GM23338 (cell line): Measurements from ENCODE around the gene PTCH2. TPM values are rescaled to one million over a fixed set of nuclear protein-coding genes. Genes with fewer than 3 reads are reported as not detected.

Source experiments
- ATAC-seq: fragments of 200-7000 bp; cut with Tn5 transposase; 3 replicates; pipeline ENCODE4 v1.9.1; 2020
- DNase-seq: peaks from one replicate; pipeline ENCODE4 v3.0.0-alpha.2; 2015; ENCODE audit warnings: low spot score
- H2AFZ ChIP-seq: fragments of 200-600 bp; sonication (generic); 2 replicates; pipeline ENCODE4 v1.8.0; 2016; ENCODE audit warnings: antibody characterized with exemption, mild to moderate bottlenecking, moderate library complexity
- H3F3A ChIP-seq: fragments of 200-600 bp; sonication (generic); replicated peaks from 2 replicates; pipeline ENCODE4 v1.8.0; 2017; ENCODE audit warnings: antibody characterized with exemption, mixed run types, low read depth
- H3K27ac ChIP-seq: fragments of 200-600 bp; sonication (generic); 2 replicates; pipeline ENCODE4 v1.6.1; 2016; ENCODE audit warnings: low read depth
- H3K27me3 ChIP-seq: fragments of 200-600 bp; sonication (generic); 2 replicates; pipeline ENCODE4 v1.8.0; 2016; ENCODE audit warnings: mild to moderate bottlenecking, mixed run types, moderate library complexity; ENCODE audit not compliant: insufficient read depth
- H3K36me3 ChIP-seq: fragments of 200-600 bp; sonication (generic); 2 replicates; pipeline ENCODE4 v1.8.0; 2016; ENCODE audit warnings: mild to moderate bottlenecking; ENCODE audit not compliant: insufficient read depth
- H3K4me1 ChIP-seq: fragments of 200-600 bp; sonication (generic); 2 replicates; pipeline ENCODE4 v1.8.0; 2016; ENCODE audit warnings: mild to moderate bottlenecking, moderate library complexity; ENCODE audit not compliant: insufficient read depth
- H3K4me2 ChIP-seq: fragments of 200-600 bp; sonication (generic); 2 replicates; pipeline ENCODE4 v1.7.1; 2017; ENCODE audit warnings: mixed run types
- H3K4me3 ChIP-seq: fragments of 200-600 bp; sonication (generic); 2 replicates; pipeline ENCODE4 v1.6.1; 2016; ENCODE audit warnings: mixed run types
- H3K79me2 ChIP-seq: fragments of 200-600 bp; sonication (generic); replicated peaks from 2 replicates; pipeline ENCODE4 v1.8.0; 2017; ENCODE audit warnings: mild to moderate bottlenecking; ENCODE audit not compliant: insufficient read depth
- H3K9me2 ChIP-seq: fragments of 200-600 bp; sonication (generic); 2 replicates; pipeline ENCODE4 v1.8.0; 2017; ENCODE audit not compliant: insufficient read depth
- H4K20me1 ChIP-seq: fragments of 200-600 bp; sonication (generic); replicated peaks from 2 replicates; pipeline ENCODE4 v1.8.0; 2017; ENCODE audit warnings: mild to moderate bottlenecking; ENCODE audit not compliant: insufficient read depth
- H3K27ac Mint-ChIP-seq: 2 replicates; pipeline ENCODE4 v1.8.0; 2020; ENCODE audit warnings: inconsistent platforms, mild to moderate bottlenecking, moderate library complexity, mixed read lengths
- H3K27me3 Mint-ChIP-seq: 3 replicates; pipeline ENCODE4 v1.8.0; 2022; ENCODE audit warnings: low read depth, mild to moderate bottlenecking, moderate library complexity, mixed read lengths, inconsistent platforms; ENCODE audit not compliant: insufficient read depth, poor library complexity
- H3K36me3 Mint-ChIP-seq: 3 replicates; pipeline ENCODE4 v1.8.0; 2021; ENCODE audit warnings: low read depth, mild to moderate bottlenecking, inconsistent platforms, moderate library complexity, mixed read lengths
- H3K4me1 Mint-ChIP-seq: 3 replicates; pipeline ENCODE4 v1.8.0; 2020; ENCODE audit warnings: mild to moderate bottlenecking, inconsistent platforms, mixed read lengths
- H3K4me3 Mint-ChIP-seq: 3 replicates; pipeline ENCODE4 v1.8.0; 2021; ENCODE audit warnings: moderate library complexity, mild to moderate bottlenecking, inconsistent platforms, mixed read lengths
- H3K9me3 Mint-ChIP-seq: 3 replicates; pipeline ENCODE4 v1.8.0; 2020; ENCODE audit warnings: moderate library complexity, mild to moderate bottlenecking, inconsistent platforms, mixed read lengths
- CREB1 ChIP-seq: fragments of 250-450 bp; sonication (Bioruptor Pico); IDR thresholded peaks from 2 replicates; pipeline ENCODE4 v1.5.0; 2020; ENCODE audit warnings: low read depth, mild to moderate bottlenecking, moderate library complexity
- EZH2 ChIP-seq: fragments of 200-600 bp; sonication (generic); IDR thresholded peaks from one replicate; pipeline ENCODE4 v1.8.0; 2017; ENCODE audit warnings: antibody characterized with exemption, mild to moderate bottlenecking, low read depth; ENCODE audit not compliant: unreplicated experiment
- EZH2phosphoT487 ChIP-seq: fragments of 200-600 bp; sonication (generic); IDR thresholded peaks from one replicate; pipeline ENCODE4 v1.8.1; 2018; ENCODE audit warnings: antibody characterized with exemption; ENCODE audit not compliant: unreplicated experiment
- JUNB ChIP-seq: IDR thresholded peaks from one replicate; pipeline ENCODE4 v1.6.1; 2016; ENCODE audit warnings: antibody characterized with exemption; ENCODE audit not compliant: unreplicated experiment
- NANOG ChIP-seq: IDR thresholded peaks from 2 replicates; pipeline ENCODE4 v1.6.1; 2016; ENCODE audit warnings: antibody characterized with exemption, borderline replicate concordance
- POLR2AphosphoS5 ChIP-seq: IDR thresholded peaks from 2 replicates; pipeline ENCODE4 v1.6.1; 2016; ENCODE audit warnings: antibody characterized with exemption, low read depth
- STAT1 ChIP-seq: IDR thresholded peaks from one replicate; pipeline ENCODE4 v1.6.1; 2016; ENCODE audit warnings: antibody characterized with exemption; ENCODE audit not compliant: unreplicated experiment
- ZNF114 ChIP-seq: fragments of 250-450 bp; sonication (Bioruptor Pico); IDR thresholded peaks from 2 replicates; pipeline ENCODE4 v1.5.0; 2020; ENCODE audit warnings: mild to moderate bottlenecking, moderate library complexity
- ZNF331 ChIP-seq: fragments of 250-450 bp; sonication (Bioruptor Pico); IDR thresholded peaks from 2 replicates; pipeline ENCODE4 v1.5.0; 2020; ENCODE audit warnings: low read depth, mild to moderate bottlenecking, moderate library complexity
- polyA plus RNA-seq: library from polyadenylated mRNA; unstranded; fragments of >200 nt; fragmentation: Nextera tagmentation; extraction: Ambion mirVana; gene quantifications from 2 replicates; pipeline ENCODE4 v1.2.1, GENCODE V29; 2016
- total RNA-seq: library from RNA; depleted of rRNA; stranded (reverse); fragments of >200 nt; shearing (Covaris generic); gene quantifications from 2 replicates; pipeline ENCODE4 v1.2.3, GENCODE V29; 2014
- TF ChIP-seq, protein P1 (sequence below): fragments of 250-450 bp; sonication (Bioruptor Pico); IDR thresholded peaks from 2 replicates; pipeline ENCODE4 v1.5.0; 2020; ENCODE audit warnings: mild to moderate bottlenecking, moderate library complexity
- TF ChIP-seq, protein P2 (sequence below), 2 experiments: fragments of 200-600 bp in 1 of 2; sonication (generic) in 1 of 2; conservative IDR thresholded peaks; 2 replicates each; pipeline versions ENCODE4 v1.5.1 to v1.6.1; 2016 to 2017; ENCODE audit warnings: antibody characterized with exemption in 2 of 2, low read depth in 2 of 2, mild to moderate bottlenecking in 2 of 2, moderate library complexity in 1 of 2
- TF ChIP-seq, protein P3 (sequence below): IDR thresholded peaks from one replicate; pipeline ENCODE4 v1.6.1; 2018; ENCODE audit warnings: antibody characterized with exemption; ENCODE audit not compliant: unreplicated experiment
- TF ChIP-seq, protein P4 (sequence below): IDR thresholded peaks from 2 replicates; pipeline ENCODE4 v1.6.1; 2016; ENCODE audit warnings: antibody characterized with exemption

The PTCH2 gene
- total and polyA plus RNA-seq, 2 experiments from 2014 or later, result 0.63 to 0.74 TPM

DNA sequence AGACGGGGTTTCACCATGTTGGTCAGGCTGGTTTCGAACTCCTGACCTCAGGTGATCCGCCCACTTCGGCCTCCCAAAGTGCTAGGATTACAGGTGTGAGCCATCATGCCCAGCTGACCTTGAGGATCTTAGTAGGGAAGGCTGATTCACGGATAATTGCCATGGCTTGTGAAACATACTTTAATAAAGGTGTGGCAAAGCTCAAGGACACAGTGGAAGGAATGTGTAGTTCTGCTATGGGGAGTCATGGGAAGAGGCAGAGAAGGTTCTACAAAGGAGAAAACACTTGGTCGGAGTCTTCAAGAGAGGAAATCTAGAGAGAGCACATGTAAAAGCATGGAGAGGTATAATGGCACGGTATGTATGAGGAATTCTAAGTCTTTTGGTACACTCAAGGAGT is 12.7 kb upstream of the PTCH2 start:
- TF ChIP-seq JUNB (no peak), POLR2AphosphoS5 (no peak), ZNF331 (no peak), STAT1 (no peak), ZNF114 (CRISPR knock-in tag) (no peak), EZH2phosphoT487 (no peak), EZH2 (no peak), NANOG (no peak), CREB1 (CRISPR knock-in tag) (no peak)
- TF ChIP-seq, protein P1, sequence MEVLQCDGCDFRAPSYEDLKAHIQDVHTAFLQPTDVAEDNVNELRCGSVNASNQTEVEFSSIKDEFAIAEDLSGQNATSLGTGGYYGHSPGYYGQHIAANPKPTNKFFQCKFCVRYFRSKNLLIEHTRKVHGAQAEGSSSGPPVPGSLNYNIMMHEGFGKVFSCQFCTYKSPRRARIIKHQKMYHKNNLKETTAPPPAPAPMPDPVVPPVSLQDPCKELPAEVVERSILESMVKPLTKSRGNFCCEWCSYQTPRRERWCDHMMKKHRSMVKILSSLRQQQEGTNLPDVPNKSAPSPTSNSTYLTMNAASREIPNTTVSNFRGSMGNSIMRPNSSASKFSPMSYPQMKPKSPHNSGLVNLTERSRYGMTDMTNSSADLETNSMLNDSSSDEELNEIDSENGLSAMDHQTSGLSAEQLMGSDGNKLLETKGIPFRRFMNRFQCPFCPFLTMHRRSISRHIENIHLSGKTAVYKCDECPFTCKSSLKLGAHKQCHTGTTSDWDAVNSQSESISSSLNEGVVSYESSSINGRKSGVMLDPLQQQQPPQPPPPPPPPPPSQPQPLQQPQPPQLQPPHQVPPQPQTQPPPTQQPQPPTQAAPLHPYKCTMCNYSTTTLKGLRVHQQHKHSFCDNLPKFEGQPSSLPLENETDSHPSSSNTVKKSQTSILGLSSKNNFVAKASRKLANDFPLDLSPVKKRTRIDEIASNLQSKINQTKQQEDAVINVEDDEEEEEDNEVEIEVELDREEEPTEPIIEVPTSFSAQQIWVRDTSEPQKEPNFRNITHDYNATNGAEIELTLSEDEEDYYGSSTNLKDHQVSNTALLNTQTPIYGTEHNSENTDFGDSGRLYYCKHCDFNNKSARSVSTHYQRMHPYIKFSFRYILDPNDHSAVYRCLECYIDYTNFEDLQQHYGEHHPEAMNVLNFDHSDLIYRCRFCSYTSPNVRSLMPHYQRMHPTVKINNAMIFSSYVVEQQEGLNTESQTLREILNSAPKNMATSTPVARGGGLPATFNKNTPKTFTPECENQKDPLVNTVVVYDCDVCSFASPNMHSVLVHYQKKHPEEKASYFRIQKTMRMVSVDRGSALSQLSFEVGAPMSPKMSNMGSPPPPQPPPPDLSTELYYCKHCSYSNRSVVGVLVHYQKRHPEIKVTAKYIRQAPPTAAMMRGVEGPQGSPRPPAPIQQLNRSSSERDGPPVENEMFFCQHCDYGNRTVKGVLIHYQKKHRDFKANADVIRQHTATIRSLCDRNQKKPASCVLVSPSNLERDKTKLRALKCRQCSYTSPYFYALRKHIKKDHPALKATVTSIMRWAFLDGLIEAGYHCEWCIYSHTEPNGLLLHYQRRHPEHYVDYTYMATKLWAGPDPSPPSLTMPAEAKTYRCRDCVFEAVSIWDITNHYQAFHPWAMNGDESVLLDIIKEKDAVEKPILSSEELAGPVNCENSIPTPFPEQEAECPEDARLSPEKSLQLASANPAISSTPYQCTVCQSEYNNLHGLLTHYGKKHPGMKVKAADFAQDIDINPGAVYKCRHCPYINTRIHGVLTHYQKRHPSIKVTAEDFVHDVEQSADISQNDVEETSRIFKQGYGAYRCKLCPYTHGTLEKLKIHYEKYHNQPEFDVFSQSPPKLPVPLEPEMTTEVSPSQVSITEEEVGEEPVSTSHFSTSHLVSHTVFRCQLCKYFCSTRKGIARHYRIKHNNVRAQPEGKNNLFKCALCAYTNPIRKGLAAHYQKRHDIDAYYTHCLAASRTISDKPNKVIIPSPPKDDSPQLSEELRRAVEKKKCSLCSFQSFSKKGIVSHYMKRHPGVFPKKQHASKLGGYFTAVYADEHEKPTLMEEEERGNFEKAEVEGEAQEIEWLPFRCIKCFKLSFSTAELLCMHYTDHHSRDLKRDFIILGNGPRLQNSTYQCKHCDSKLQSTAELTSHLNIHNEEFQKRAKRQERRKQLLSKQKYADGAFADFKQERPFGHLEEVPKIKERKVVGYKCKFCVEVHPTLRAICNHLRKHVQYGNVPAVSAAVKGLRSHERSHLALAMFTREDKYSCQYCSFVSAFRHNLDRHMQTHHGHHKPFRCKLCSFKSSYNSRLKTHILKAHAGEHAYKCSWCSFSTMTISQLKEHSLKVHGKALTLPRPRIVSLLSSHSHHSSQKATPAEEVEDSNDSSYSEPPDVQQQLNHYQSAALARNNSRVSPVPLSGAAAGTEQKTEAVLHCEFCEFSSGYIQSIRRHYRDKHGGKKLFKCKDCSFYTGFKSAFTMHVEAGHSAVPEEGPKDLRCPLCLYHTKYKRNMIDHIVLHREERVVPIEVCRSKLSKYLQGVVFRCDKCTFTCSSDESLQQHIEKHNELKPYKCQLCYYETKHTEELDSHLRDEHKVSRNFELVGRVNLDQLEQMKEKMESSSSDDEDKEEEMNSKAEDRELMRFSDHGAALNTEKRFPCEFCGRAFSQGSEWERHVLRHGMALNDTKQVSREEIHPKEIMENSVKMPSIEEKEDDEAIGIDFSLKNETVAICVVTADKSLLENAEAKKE (CRISPR knock-in tag), result no peak
- TF ChIP-seq, protein P2, sequence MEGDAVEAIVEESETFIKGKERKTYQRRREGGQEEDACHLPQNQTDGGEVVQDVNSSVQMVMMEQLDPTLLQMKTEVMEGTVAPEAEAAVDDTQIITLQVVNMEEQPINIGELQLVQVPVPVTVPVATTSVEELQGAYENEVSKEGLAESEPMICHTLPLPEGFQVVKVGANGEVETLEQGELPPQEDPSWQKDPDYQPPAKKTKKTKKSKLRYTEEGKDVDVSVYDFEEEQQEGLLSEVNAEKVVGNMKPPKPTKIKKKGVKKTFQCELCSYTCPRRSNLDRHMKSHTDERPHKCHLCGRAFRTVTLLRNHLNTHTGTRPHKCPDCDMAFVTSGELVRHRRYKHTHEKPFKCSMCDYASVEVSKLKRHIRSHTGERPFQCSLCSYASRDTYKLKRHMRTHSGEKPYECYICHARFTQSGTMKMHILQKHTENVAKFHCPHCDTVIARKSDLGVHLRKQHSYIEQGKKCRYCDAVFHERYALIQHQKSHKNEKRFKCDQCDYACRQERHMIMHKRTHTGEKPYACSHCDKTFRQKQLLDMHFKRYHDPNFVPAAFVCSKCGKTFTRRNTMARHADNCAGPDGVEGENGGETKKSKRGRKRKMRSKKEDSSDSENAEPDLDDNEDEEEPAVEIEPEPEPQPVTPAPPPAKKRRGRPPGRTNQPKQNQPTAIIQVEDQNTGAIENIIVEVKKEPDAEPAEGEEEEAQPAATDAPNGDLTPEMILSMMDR (conservative IDR thresholded peaks at IDR 0.05; ENCODE audit: low read depth in 2 of 2), result no peak
- TF ChIP-seq, protein P3, sequence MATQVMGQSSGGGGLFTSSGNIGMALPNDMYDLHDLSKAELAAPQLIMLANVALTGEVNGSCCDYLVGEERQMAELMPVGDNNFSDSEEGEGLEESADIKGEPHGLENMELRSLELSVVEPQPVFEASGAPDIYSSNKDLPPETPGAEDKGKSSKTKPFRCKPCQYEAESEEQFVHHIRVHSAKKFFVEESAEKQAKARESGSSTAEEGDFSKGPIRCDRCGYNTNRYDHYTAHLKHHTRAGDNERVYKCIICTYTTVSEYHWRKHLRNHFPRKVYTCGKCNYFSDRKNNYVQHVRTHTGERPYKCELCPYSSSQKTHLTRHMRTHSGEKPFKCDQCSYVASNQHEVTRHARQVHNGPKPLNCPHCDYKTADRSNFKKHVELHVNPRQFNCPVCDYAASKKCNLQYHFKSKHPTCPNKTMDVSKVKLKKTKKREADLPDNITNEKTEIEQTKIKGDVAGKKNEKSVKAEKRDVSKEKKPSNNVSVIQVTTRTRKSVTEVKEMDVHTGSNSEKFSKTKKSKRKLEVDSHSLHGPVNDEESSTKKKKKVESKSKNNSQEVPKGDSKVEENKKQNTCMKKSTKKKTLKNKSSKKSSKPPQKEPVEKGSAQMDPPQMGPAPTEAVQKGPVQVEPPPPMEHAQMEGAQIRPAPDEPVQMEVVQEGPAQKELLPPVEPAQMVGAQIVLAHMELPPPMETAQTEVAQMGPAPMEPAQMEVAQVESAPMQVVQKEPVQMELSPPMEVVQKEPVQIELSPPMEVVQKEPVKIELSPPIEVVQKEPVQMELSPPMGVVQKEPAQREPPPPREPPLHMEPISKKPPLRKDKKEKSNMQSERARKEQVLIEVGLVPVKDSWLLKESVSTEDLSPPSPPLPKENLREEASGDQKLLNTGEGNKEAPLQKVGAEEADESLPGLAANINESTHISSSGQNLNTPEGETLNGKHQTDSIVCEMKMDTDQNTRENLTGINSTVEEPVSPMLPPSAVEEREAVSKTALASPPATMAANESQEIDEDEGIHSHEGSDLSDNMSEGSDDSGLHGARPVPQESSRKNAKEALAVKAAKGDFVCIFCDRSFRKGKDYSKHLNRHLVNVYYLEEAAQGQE, result no peak
- TF ChIP-seq, protein P4, sequence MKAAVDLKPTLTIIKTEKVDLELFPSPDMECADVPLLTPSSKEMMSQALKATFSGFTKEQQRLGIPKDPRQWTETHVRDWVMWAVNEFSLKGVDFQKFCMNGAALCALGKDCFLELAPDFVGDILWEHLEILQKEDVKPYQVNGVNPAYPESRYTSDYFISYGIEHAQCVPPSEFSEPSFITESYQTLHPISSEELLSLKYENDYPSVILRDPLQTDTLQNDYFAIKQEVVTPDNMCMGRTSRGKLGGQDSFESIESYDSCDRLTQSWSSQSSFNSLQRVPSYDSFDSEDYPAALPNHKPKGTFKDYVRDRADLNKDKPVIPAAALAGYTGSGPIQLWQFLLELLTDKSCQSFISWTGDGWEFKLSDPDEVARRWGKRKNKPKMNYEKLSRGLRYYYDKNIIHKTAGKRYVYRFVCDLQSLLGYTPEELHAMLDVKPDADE, result no peak

More for the DNA sequence above, 12.7 kb upstream of the PTCH2 start:
- Mint-ChIP-seq H3K36me3 (peaks cover 3% of the 10 kb centered on the region), H3K4me1 (peaks cover 4% of the 10 kb centered on the region; the same call in 2 of the 3 replicates), H3K4me3 (no peak overlapping the region), H3K27ac (no peak overlapping the region), H3K27me3 (no peaks in the 10 kb centered on the region), H3K9me3 (no peaks in the 10 kb centered on the region)
- Histone ChIP-seq H3K4me1 (peaks cover 4% of the 10 kb centered on the region; the same call in 1 of the 2 replicates), H3K27ac (no peak overlapping the region), H3K9me2 (no peaks in the 10 kb centered on the region), H3F3A (no peaks in the 10 kb centered on the region), H3K4me3 (no peak overlapping the region), H3K36me3 (no peaks in the 10 kb centered on the region), H3K79me2 (no peaks in the 10 kb centered on the region), H4K20me1 (no peaks in the 10 kb centered on the region), H2AFZ (no peak overlapping the region), H3K4me2 (no peak overlapping the region), H3K27me3 (no peaks in the 10 kb centered on the region)
- no peak for DNase-seq
- ATAC-seq, result no peak
